ENCODE results near the gene ELOVL6. TPM values are rescaled to one million over a fixed set of nuclear protein-coding genes. Genes with fewer than 3 reads are reported as not detected.
"Not testable (repeated sequence)": the region's sequence is repeated elsewhere in the genome, so short reads cannot be mapped to it uniquely, and the experiment has no call there.

Gene ELOVL6
- total RNA-seq, 1 donor = 25.0 TPM

GRCh38 chr4:110164251-110164650 lies 34.2 kb downstream of the ELOVL6 start:
- DNase-seq (ENCODE audit: low read depth) = peak; percentile 22

GRCh38 chr4:110163327-110164069 lies 34.9 kb downstream of the ELOVL6 start:
- peak; percentile 35 for TF ChIP-seq CTCF (IDR thresholded peaks at IDR 0.05; ENCODE audit: insufficient read depth, low read depth, low read length)
- H3K4me3 ChIP-seq (ENCODE audit: low read depth, low read length) = no peak overlapping the region
- DNase-seq (ENCODE audit: low read depth) = peak; percentile 79

More at GRCh38 chr4:110164251-110164650, 34.2 kb downstream of the ELOVL6 start:
- TF ChIP-seq CTCF (IDR thresholded peaks at IDR 0.05; ENCODE audit: insufficient read depth, low read depth, low read length) = no peak
- no peak overlapping the region for H3K4me3 ChIP-seq (ENCODE audit: low read depth, low read length)

GRCh38 chr4:110160618-110161017 lies 37.8 kb downstream of the ELOVL6 start:
- no peak overlapping the region for H3K4me3 ChIP-seq (ENCODE audit: low read depth, low read length)
- no peak for TF ChIP-seq CTCF (IDR thresholded peaks at IDR 0.05; ENCODE audit: insufficient read depth, low read depth, low read length)
- peak; percentile 47 for DNase-seq (ENCODE audit: low read depth)

GRCh38 chr4:110159541-110159940 lies 38.9 kb downstream of the ELOVL6 start:
- no peak overlapping the region for H3K4me3 ChIP-seq (ENCODE audit: low read depth, low read length)
- no peak for DNase-seq (ENCODE audit: low read depth)
- TF ChIP-seq CTCF (IDR thresholded peaks at IDR 0.05; ENCODE audit: insufficient read depth, low read depth, low read length) = no peak

GRCh38 chr4:110157580-110157979 lies 40.8 kb downstream of the ELOVL6 start:
- no peak for DNase-seq (ENCODE audit: low read depth)
- no peak for TF ChIP-seq CTCF (IDR thresholded peaks at IDR 0.05; ENCODE audit: insufficient read depth, low read depth, low read length)
- H3K4me3 ChIP-seq (ENCODE audit: low read depth, low read length) = no peak overlapping the region

GRCh38 chr4:110157166-110157565 lies 41.2 kb downstream of the ELOVL6 start:
- DNase-seq (ENCODE audit: low read depth); H3K4me3 ChIP-seq (ENCODE audit: low read depth, low read length): not testable (repeated sequence)

GRCh38 chr4:110156442-110156841 lies 42.0 kb downstream of the ELOVL6 start:
- TF ChIP-seq CTCF (IDR thresholded peaks at IDR 0.05; ENCODE audit: insufficient read depth, low read depth, low read length) = no peak
- DNase-seq (ENCODE audit: low read depth) = no peak
- H3K4me3 ChIP-seq (ENCODE audit: low read depth, low read length) = no peak overlapping the region
